Stimulated activated CD4-positive, alpha-beta T cell treated with anti-CD3 and anti-CD28 coated beads, Interleukin-1b, Interleukin-23, amount 100 ng/mL, for 24 hours (primary cell): ENCODE measurements around the gene GNAT1.
"Not testable (repeated sequence)": the region's sequence is repeated elsewhere in the genome, so short reads cannot be mapped to it uniquely, and the experiment has no call there.

Source experiments
- DNase-seq, 4 experiments: peaks; one replicate each; pipeline ENCODE4 v3.0.0-alpha.2; 2020; ENCODE audit warnings: low read depth in 4 of 4, low spot score in 1 of 4

GNAT1 gene

DNA sequence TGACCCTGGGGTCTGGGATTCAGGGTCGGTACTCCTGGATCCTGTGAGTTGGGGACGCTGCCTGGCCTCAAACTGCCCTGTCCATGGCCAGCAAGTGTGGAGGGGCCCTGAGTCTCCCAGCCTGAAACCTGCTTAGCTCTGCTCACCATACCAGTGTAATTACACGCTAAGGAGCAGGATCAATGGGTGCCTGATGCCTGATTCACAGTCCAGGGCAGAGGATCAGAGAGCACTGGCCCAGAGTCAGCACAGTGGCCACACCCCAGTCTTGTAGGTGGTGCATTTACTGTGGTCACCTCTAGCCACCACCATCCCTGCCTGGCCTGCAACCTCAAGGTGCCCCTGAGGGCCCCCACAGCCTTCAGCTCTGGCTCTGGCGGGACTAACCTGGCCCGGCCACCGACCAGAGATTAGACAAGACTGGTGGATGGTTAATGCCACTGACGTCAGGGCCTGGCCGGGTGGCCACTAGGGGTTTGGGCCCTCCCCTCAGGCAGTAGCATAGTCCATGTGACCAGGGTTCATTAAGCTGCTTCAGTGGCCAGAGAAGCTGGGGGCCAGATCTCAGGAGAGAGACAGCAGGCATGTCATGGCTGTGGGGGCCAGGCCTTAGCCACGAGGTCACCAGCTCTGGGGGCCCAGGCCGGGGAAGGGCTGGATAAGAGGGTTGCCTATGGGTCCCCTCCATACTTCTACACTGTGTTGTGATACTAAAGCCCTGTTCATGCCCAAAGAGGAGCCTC lies 10.3 kb downstream of the GNAT1 start:
- DNase-seq: no peak

DNA sequence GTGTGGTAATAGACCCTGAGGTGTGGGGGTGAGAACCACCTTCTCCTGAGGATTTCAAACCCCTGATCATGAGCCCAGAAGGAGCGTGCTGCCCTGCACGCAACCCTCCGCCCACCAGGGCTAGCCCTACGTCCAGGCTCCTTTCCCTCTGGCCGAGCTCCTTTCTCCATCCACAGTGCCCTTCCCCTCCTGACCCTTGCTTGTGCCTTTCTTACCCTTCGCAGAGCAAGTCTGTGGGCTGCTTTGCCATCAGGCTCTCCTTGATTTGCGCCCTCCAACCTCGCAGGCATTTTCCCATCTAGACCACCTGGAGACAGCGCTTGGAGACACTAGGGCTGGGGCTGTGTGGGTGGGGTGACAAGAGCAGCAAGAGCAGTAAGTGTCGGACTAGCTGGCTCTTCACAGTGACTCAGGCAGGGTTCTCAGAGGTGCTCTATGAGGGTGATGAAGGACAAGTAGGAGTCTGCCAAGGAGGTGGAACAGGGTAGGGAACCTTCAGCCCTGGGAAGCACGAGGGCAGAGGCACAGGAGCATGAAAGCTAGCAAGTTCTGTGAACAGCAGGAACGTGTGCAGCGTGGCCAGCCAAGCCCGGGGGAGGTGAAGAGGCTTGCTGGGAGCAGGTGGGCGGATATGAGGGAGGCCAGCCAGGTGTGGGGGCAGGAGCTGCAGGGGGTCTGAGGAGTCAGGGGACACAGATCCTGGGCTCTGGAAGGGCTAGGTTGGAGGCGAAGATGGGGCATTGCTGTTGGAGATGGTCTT lies 11.1 kb downstream of the GNAT1 start:
- no peak for DNase-seq

DNA sequence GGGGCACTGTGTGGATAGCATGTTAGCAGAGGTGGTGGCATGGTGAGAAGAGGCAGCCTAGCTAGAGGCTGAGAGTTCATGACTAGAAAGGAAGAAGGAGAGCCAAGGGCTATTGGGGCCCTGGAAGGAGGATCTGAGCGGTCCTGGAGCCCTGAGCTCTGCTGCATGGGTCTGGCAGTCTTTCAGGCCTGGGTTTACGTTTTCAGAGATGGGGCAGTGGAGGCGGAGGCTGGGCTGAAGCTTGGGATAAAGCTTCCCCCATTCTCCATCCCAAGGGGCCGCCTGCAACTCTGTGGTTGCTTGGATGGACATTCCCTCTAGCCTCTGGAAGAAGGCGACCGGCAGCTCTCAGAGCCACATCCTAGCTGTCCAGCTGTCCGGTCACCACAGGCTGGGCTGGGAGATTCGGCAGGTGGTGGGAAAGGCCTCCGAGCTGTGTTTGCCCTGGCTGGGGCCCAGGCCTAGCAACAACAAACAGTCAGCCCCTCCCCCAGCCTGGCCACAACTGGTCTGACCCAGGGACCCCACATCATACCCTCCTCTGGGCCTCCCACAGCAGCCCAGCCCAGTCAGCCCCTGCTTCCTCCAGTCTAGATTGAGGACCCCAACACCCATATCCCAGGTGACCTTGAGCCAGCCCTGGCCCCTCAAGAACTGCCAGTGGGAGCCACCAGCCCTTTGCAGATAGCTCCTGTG lies 11.9 kb downstream of the GNAT1 start:
- DNase-seq: no peak

DNA sequence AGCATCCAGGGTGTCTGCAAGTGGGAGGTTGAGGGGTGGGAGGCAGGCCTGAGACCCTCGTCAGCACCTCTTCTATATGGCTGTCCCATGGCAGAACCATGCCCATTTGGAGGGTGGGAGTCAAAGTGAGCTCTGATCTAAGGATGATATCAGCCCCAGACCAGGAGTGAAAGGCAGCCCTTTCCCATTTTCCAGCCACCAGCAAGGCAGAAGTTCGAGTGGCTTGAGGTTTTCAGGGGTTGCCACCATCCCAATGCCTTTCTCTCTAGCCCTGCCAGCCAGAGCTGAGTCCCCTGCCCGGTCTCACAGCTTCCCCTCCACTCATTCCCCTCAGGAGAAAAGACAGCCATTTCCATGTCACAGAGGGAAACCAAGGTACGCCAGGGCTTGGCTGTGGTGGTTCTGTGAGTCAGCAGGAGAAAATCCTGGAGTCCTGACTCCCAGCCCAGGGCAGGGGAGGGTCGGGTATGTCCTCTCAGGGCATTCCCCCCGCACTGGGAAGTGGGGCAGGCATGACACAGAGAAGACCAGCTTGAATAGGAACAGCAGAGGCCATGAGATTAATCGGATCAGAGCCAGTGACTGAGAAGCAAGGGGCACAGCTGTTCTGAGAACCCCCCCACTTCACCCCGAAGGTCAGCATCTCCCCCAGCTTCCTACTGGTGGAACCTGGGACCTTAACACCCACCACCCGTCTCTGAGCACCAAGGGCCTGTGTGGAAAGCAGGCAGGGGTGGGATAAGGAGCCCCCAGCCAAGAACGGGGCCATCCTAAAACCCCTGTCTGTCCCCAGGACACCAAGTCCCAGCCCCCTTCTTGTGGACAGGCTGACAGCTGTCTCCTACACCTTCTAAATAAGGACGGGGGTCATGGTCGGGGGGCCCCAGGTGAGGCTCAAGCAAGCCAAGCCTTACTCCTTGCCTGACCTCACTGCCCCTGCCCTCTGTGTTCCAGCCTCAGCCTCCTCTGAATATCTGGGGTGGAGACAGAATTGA lies 12.7 kb downstream of the GNAT1 start:
- no peak for DNase-seq

DNA sequence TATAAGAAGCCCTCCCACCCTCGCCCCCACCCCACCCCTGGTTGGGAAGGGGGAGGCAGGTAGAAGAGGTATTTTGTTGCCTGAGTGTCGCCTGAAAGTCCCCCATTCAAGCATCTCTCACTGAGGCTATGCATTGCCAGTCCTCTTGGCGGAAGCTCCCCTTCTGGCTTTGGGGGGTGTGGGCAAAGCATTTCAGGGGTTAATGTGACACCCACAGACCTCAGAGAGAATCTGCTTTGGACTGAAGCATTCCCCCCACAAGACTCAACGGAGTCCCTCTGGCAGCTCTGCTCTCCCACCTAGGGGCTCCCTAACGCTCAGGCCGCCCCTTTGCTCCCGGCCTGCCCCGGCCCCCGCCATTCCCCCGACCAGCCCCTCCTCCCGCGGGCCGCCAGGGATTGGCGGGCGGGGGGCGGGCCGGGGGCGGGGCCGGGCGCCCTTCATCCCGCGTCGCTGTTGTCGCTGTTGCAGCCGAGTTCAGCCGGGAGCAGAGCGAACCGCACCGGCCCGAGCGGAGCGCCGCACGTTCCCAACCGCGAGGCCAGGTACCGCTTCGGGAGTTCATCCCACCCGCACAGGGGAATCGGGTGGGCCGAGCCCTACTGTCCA lies 13.5 kb downstream of the GNAT1 start, which contains the start of gene SLC38A3:
Gene SLC38A3 (plus strand): TSS at position 468 of the 609 bp plus-strand sequence. CDS start 8,929 bp downstream, outside the sequence.
- DNase-seq: no peak

DNA sequence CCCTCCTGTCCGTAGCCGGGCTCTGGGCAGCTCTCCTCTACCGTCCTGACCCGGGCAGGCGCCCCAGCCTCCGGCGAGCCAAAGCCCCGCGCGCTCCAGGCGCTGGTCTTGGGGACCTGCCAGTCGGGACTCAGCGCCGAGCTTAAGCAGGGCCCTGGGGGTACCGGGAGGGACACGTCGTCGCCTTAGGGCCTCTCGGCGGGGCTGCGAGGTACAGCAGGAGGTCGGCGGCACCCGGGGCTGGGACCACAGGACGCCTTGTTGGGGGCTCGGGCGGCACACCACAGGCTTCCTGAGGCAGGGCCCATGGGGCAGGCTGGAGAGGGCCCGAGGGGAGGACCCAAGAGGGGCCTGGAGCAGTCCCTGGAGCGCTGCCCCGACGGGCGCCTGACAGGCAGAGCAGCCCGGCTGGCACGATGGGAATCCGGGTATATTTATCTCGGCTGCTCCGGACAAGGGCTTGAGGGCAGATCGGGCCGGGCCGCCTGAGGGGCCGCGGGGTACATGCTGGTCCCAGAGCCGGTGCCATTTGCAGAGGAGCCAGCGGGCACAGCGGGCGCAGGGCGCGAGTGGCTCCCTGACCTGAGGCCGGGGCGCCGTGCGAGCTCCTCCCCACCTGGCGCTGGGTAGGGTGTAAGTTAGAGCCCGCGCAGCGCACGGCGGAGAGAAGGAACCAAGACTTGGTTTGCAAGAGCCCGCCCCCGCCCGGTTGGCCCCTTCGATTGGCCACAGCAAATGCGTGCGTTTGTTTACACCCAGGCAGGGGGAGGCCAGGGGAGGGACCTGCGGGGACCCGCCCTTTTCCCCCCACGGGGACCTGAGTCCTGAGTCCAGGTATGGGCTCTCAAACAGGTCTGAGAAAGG lies 14.2 kb downstream of the GNAT1 start:
- DNase-seq: peak in 1 of 4 experiments; percentile 26

DNA sequence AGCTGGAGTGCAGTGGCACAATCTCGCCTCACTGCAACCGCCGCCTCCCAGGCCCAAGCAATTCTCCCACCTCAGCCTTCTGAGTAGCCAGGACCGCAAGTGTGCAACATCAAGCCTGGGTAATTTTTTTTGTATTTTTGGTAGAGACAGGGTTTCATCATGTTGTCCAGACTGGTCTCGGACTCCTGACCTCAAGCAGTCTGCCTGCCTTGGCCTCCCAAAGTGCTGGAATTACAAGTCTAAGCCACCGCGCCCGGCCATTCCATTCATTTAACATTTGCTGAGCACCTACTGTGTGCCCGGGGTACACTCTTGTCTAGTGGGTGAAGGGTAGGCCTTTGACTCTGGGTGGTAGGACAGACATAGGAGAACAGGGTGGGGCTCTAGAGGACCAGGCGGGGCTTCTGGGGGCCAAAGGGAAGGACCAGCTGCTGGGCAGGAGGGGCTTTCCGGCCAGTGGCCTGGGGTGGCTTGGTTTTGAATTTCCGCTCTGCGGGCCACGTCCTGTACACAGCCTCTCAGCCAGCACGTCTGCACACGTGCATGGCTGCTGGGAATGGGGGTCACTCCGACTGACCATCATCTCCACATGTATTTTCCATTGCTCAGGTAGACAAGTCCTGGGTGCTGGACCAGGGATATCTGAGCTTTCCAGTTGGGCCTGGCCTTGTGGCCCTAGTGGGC lies 16.1 kb downstream of the GNAT1 start:
- DNase-seq: no peak

DNA sequence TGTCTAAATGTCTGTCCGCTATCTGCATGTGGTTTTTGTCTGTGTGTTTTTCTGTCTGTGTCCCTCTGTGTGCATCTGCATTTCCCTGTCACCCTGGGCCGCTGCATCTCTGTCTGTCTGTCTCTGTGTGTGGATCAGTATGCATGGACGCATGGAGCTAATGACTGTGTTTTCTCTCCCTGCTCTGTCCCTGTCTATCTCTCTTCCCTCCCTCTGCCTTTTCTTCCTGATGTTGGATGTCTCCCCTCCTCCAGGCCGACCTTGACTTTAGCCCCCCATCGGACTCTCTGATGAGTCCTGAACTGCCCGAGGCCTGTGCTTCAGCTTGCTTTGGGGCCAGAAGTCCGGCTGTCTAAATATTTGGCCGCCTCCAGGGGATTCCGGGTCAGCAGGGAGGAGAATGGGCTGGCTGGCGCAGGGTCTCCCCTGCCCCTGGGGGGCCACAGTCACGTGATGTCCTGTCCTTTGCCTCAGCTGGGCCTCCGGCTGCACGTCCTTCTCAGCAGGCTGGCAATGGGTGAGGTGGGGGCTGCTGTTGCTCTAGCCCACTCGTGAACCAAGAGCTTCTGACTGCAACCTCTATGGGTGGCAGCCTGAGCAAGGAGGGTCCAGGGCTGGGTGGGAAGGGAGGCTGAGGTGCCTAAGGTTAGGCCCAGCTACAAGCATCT lies 17.4 kb downstream of the GNAT1 start:
- no peak for DNase-seq

DNA sequence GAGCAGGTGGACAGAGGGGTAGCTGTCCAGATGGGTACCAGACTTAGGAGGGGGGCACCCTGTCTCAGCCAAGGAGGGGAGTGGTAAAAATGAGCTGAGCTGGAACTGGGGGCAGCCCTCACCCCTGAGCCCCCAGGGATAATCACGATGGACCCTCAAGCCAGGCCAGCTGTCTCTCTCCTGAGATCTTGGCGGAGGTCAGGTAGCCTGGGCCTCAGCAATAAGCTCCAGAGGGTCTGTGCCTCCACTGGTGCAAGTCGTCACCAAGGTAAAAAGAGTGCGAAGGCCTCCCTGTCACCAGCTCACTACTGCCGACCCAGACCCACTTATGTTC lies 18.7 kb downstream of the GNAT1 start:
- DNase-seq: no peak

DNA sequence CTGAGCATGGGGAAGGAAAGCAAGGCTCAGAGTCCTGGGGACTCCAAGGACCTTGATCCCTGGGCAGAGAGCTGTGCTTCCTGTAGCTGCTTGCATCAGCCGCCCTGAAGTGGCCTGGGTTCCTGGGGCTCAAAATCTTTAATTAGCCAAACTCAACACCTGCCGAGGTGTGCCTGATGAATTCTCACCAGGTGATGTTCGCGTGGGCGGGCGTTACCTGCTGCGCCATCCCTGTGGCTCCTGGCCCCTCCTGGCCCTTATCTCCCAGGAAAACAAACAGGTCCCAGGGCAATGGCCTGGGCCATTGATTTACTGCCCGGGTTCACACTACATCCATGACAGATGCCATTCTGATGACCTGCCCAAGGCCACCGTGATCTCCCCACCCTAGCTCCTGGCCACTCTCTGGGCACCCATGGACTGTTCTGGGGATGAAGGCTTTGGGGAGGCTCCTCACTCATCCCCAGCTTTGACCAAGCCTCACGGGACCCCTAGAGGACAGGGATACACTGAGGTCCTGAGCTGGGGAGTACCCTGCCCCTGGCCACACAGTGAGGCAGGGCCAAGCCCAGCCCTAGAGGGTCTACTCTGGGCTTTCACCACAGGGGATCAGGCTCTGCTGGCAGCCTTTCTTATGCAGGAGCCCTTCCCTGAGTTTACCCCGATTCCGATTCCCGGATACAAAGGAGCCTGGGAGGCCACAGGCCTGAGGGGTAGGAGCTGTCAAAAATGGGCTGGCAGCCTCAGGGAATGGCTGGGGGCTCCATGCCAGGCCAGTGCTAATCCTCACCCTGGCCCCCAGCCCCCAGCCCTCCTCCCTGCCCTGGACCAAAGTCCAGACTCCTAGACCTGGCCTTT lies 19.3 kb downstream of the GNAT1 start:
- DNase-seq: no peak

DNA sequence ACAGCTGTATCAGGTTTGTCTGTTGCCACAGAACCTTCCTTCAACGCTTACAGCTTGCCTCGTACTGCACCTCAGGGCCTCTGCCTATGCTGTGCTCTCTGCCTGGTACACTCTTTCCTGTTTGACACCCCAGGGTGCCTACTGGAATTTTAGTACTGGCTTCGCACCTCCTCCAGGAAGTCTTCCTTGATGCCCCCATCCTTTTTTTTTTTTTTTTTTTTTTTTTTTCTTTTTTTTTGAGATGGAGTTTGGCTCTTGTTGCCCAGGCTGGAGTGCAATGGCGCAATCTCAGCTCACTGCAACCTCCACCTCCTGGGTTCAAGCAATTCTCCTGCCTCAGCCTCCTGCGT lies 19.9 kb downstream of the GNAT1 start:
- not testable (repeated sequence) for DNase-seq

DNA sequence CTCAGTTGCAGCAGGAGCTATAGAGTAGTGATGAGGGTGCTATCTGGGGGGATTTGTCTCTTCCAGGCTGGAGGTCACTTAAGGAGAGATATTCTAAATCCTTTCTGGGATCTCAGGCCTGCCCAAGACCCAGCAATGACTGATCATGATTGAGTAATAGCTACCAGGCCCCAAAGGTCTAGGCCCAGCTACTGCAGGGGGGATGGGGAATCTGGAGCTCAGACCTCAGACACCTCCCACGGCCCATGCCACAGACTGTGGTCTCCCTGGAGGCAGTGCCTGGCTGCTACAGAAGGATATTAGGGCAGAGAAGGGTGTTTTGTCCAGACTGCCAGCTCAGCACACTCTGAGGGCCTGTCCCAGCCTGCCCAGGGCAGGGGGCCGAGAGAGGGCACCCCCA lies 20.5 kb downstream of the GNAT1 start:
- DNase-seq: no peak

DNA sequence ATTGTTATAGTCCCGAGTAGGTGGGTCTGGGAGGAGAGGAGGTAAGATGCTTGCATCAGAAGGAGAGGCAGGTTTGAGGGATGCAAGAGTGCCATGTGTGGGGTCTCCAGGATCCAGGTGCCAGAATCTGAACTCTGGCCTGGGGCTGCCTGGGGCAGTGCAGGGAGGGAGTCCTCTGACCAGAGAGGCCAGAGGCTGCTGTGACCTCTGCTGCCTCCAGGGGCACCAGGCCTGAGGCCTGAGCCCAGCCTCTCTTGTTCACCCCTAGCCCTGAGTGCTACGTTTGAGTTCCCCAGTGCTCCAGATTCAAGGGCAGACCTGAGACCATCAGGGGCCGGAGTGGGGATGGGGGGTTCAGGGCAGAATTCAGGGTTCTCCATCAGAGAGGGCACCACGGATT lies 21.1 kb downstream of the GNAT1 start:
- DNase-seq: no peak

DNA sequence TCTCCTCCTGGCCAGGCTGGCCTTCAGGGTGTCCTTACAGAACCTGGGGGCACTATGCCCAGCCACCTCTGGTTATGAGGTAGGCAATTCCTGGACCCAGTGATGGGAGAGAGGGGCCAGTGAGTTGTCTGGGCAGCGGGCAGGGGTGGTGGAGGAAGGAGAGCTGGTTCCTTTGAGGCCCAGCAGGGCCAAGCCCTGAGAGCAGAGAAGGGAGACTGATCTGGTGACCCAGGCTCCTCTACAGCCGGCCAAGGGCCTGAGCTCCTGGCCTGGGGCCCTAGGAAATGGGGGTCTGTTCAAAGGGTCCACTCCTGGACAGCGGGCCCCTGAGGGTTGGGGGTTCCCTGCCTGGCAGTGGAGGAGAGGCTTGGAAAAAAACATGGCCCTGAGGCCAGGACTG lies 21.6 kb downstream of the GNAT1 start:
- DNase-seq: no peak

DNA sequence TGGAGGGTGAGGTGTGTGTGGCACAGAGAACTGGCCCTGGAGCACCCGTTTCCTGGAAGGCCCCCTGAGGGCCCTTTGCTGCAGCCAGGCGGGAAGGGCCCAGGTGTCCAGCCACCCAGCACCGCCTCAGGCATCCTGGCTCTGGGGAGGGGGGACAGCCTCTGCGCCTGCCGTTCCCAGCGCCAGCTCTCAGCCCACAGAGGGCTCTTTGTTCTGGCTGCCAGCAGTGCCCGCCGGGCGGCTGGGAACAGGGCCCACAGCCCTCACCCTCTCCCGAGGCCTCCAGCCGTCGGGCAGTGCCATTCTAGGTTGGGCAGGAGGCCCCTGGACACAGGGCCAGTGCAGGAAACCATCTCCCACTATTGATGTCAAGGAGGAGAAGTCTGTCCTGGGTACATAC lies 22.0 kb downstream of the GNAT1 start:
- DNase-seq: no peak

DNA sequence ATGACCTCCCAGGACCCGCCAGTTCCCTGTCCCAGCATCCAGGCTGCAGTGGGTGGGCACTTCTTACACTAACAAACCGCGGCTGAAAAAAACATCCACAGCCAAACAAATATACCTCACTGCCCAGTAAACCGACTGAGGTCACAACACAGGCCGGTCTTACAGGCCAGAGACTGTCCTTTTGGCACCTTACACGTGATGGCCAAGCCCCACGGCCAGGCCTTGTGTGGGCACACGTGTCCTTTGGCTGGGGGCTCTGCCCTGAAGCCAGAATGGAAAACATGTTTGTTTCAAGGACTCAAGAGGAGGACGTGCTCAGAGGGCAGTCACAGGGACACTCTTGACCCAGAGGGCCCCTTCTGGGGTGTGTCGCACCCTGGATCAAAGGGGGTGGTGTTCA lies 23.4 kb downstream of the GNAT1 start:
- no peak for DNase-seq

DNA sequence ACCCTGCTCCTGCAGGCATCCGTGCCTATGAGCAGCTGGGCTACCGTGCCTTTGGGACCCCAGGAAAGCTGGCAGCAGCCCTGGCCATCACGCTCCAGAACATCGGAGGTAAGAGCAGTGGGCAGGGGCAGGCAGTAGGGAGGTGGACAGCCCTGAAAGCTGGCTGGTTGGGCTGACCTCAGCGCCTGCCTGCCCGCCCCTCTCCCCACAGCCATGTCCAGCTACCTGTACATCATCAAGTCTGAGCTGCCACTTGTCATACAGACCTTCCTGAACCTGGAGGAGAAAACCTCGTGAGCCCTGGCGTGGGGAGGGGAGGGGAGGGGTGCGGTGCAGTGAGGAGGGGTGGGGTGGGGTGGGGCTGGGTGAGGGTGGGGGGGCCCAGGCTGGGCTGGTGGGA lies 24.1 kb downstream of the GNAT1 start:
- no peak for DNase-seq

DNA sequence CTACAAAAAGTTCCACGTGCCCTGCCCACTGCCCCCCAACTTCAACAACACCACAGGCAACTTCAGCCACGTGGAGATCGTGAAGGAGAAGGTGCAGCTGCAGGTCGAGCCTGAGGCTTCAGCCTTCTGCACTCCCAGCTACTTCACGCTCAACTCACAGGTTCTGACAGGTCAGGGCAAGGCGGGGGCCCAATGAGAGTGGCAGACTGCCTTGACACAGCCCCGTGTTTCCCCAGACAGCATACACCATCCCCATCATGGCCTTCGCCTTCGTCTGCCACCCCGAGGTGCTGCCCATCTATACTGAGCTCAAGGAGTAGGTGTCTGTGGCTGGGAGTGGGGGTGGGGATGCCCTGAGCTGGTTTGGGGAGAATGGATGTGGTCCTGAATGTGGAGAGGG lies 26.3 kb downstream of the GNAT1 start:
- DNase-seq: no peak
